ENCODE data around the gene KLRB1.
A peak's percentile ranks its signal among the peaks of the same experiment; 100 is the strongest.
"Not testable (repeated sequence)": the region's sequence is repeated elsewhere in the genome, so short reads cannot be mapped to it uniquely, and the experiment has no call there.

Gene KLRB1

DNA sequence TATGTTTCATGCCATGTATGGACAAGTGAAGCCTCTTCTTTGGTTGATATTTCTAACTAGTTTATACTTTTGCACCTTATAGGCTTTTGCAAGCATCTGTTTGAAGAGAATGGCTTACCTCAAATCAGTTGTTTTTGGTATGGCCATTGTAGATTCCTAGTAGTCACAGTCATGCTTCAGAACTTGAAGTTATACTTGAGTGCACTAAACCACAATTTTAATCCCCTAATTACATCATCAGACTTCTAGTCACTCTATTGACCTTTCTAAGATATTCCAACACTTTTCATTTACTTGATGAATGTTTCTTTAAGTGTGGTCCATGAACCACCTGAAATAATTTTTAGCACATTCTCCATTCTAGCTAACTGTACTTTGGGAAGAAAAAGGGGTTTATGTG is 18.6 kb upstream of the KLRB1 start:
- H3K9ac ChIP-seq: no peak overlapping the region
- H3K4me3 ChIP-seq: no peak overlapping the region
- H3K4me1 ChIP-seq: no peaks in the 10 kb centered on the region
- H3K9me3 ChIP-seq: peaks cover 24% of the 10 kb centered on the region
- H3K4me2 ChIP-seq: no peak overlapping the region
- H3K27ac ChIP-seq: no peak overlapping the region
- H3K36me3 ChIP-seq: no peaks in the 10 kb centered on the region
- H4K20me1 ChIP-seq: no peaks in the 10 kb centered on the region
- TF ChIP-seq Cebpa-rat (IDR thresholded peaks at IDR 0.05): no peak
- no peaks in the 10 kb centered on the region for H3K27me3 ChIP-seq

- no peaks in the 10 kb centered on the region for H4K20me1 ChIP-seq
- H3K27ac ChIP-seq: no peak overlapping the region
- TF ChIP-seq Cebpa-rat (IDR thresholded peaks at IDR 0.05): no peak
- no peaks in the 10 kb centered on the region for H3K27me3 ChIP-seq
- peaks cover 24% of the 10 kb centered on the region for H3K9me3 ChIP-seq
- H3K36me3 ChIP-seq: no peaks in the 10 kb centered on the region
- H3K4me1 ChIP-seq: no peaks in the 10 kb centered on the region
- H3K4me2 ChIP-seq: no peak overlapping the region
- H3K4me3 ChIP-seq: no peak overlapping the region
- no peak overlapping the region for H3K9ac ChIP-seq
These were observed 17.3 kb upstream of the KLRB1 start for GRCh38 chr12:9625019-9625418.

- Histone ChIP-seq H4K20me1 (no peaks in the 10 kb centered on the region), H3K36me3 (no peaks in the 10 kb centered on the region), H3K27me3 (no peaks in the 10 kb centered on the region), H3K4me3 (no peak overlapping the region), H3K9ac (no peak overlapping the region), H3K27ac (no peak overlapping the region), H3K4me2 (no peak overlapping the region), H3K4me1 (peaks cover 30% of the 10 kb centered on the region), H3K9me3 (peaks cover 17% of the 10 kb centered on the region)
- no peak for TF ChIP-seq Cebpa-rat (IDR thresholded peaks at IDR 0.05)
These were observed 11.9 kb upstream of the KLRB1 start for GRCh38 chr12:9619411-9620179.

DNA sequence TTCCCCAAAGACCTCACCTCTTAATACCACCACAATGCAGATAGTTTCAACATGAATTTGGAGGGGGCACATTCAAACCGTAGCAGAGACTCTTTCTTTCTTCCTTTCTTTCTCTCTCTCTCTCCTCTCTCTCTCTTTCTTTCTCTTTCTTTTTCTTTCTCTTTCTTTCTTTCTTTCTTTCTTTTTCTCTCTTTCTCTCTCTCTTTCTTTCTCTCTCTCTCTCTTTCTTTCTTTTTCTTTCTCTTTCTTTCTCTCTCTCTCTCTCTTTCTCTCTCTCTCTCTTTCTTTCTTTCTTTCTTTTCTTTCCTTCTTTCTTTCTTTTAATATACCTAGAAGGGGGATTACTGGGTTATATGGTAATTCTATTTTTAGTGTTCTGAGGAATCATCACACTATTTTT is 11.2 kb upstream of the KLRB1 start:
- H3K4me2 ChIP-seq, H3K36me3 ChIP-seq, H3K27me3 ChIP-seq, H3K4me3 ChIP-seq, H3K27ac ChIP-seq, H3K9ac ChIP-seq, H4K20me1 ChIP-seq: not testable (repeated sequence)
- Histone ChIP-seq H3K4me1 (peaks cover 33% of the 10 kb centered on the region), H3K9me3 (peaks cover 10% of the 10 kb centered on the region)

DNA sequence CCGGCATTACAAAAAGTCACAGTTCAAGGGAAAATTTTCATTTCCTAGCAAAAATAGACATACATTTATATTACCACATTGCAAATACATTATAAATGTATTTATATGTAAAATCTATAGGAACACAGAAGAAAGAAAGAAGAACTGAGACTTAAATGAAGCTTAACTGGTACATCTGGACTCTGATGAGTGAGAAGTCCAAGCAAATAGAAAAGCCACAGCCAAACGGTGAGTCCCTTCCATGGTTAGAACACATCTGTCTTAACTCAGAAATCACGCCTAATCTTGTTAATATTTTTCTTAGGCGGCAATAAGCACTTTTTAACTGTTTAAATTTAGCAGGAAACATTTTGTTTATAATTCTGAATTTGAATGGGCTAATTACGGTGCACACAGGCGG is 9.4 kb upstream of the KLRB1 start:
- Histone ChIP-seq H3K27ac (no peak overlapping the region), H3K9me3 (peaks cover 10% of the 10 kb centered on the region; the same call in 1 of the 2 replicates), H4K20me1 (no peaks in the 10 kb centered on the region), H3K4me2 (peak overlapping the region; percentile 63), H3K27me3 (no peaks in the 10 kb centered on the region), H3K4me3 (no peak overlapping the region), H3K9ac (no peak overlapping the region), H3K4me1 (peaks cover 33% of the 10 kb centered on the region), H3K36me3 (no peaks in the 10 kb centered on the region)
- no peak for TF ChIP-seq Cebpa-rat (IDR thresholded peaks at IDR 0.05)

GRCh38 chr12:9615420-9616136 is 7.9 kb upstream of the KLRB1 start:
- H3K9ac ChIP-seq: no peak overlapping the region
- H4K20me1 ChIP-seq: no peaks in the 10 kb centered on the region
- no peak overlapping the region for H3K4me3 ChIP-seq
- H3K9me3 ChIP-seq: peaks cover 21% of the 10 kb centered on the region
- 0 out of 2 replicates have a peak, but pooled peaks cover 7% of the 10 kb centered on the region for H3K36me3 ChIP-seq
- H3K4me1 ChIP-seq: peaks cover 33% of the 10 kb centered on the region
- H3K27ac ChIP-seq: peak overlapping the region; percentile 2; the same call in 1 of the 2 replicates
- H3K27me3 ChIP-seq: no peaks in the 10 kb centered on the region
- TF ChIP-seq Cebpa-rat (IDR thresholded peaks at IDR 0.05): no peak
- peak overlapping the region; percentile 63 for H3K4me2 ChIP-seq

DNA sequence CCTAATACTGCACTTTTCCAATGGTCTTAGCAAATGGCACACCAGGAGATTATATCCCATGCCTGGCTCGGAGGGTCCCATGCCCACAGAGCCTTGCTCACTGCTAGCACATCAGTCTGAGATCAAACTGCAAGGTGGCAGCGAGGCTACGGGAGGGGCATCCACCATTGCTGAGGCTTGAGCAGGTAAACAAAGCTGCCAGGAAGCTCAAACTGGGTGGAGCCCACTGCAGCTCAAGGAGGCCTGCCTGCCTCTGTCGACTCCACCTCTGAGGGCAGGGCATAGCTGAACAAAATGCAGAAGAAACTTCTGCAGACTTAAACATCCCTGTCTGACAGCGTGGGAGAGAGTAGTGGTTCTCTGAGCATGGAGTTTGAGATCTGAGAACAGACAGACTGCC is 2.9 kb upstream of the KLRB1 start:
- Histone ChIP-seq H3K4me1 (peaks cover 13% of the 10 kb centered on the region), H3K36me3 (peaks cover 12% of the 10 kb centered on the region; the same call in 1 of the 2 replicates), H3K9me3 (peaks cover 20% of the 10 kb centered on the region)
- H3K4me3 ChIP-seq, H4K20me1 ChIP-seq, H3K4me2 ChIP-seq, H3K9ac ChIP-seq, H3K27me3 ChIP-seq, H3K27ac ChIP-seq: not testable (repeated sequence)

DNA sequence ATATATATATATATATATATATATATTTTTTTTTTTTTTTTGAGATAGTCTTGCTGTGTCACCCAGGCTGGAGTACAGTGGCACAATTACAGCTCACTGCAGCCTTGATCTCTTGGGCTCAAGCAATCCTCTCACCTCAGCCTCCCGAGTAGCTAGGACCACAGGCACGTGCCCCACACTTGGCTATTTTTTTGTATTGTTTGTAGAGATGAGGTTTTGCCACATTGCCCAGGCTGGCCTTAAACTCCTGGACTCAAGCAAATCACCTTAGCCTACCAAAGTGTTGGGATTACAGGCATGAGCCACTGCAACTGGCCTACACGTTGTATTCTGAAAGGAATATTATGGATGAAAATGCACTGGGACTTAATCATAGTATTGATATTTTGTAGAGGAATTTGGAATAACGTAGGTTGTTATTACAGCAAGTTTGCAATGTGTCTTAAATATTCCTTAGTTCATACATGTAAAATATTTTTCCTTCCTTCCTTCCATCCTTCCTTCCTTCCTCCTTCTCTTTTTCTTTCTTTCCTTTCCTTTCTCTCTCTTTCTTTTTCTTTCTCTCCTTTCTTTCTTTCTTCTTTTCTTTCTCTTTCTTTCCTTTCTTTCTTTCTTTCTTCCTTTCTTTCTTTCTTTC is 862 bp downstream of the KLRB1 start:
- H3K4me1 ChIP-seq: no peaks in the 10 kb centered on the region
- no peaks in the 10 kb centered on the region for H4K20me1 ChIP-seq

DNA sequence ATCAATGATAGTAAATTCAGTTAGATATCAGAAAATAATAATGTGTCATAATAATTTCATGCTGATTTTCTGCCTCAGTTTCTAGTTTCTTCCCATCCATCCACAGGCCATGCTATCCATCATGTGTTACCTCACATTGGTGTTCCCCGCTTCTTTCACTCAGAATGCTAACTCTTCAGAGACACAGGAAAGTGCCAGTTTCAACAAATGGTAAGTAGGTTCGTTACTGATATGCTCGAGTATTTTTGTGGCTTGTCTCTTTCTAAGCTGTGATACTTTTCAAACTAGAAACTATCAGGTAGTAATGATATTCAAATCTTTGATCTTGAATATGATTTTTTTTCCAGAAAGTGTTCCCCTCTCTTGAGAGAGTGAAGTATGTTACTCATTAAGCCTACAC is 1.5 kb downstream of the KLRB1 start:
- TF ChIP-seq Cebpa-rat (IDR thresholded peaks at IDR 0.05): no peak
- Histone ChIP-seq H3K4me1 (no peaks in the 10 kb centered on the region), H3K27me3 (no peaks in the 10 kb centered on the region), H4K20me1 (no peaks in the 10 kb centered on the region), H3K27ac (no peak overlapping the region), H3K36me3 (peaks cover 12% of the 10 kb centered on the region; the same call in 1 of the 2 replicates), H3K4me3 (no peak overlapping the region), H3K9me3 (peaks cover 16% of the 10 kb centered on the region), H3K4me2 (no peak overlapping the region), H3K9ac (no peak overlapping the region)

More for the DNA sequence above, 862 bp downstream of the KLRB1 start:
- H3K27ac ChIP-seq: no peak overlapping the region
- H3K9me3 ChIP-seq: peaks cover 20% of the 10 kb centered on the region
- no peaks in the 10 kb centered on the region for H3K27me3 ChIP-seq
- H3K36me3 ChIP-seq: peaks cover 12% of the 10 kb centered on the region; the same call in 1 of the 2 replicates
- TF ChIP-seq Cebpa-rat (IDR thresholded peaks at IDR 0.05): no peak
- no peak overlapping the region for H3K4me3 ChIP-seq
- H3K4me2 ChIP-seq: no peak overlapping the region
- H3K9ac ChIP-seq: no peak overlapping the region

DNA sequence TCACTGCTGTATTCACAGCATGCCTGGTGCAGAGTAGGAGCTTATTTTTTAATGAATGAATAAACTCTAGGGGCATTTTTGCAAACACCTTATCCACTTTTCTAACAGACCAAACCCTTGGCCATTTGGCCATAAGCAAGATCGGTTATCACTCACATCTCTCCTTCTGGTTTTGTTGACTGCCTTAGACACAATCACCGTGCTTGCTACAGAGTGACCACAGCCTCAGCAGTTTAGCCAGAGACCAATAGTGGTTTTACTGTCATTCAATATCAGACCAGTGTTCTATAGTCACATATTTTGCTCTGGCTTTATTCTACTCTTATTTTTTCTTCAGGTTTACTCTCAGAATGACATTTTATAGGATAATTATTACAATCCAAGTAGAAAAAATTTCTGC is 2.2 kb downstream of the KLRB1 start:
- H3K36me3 ChIP-seq: peaks cover 4% of the 10 kb centered on the region; the same call in 1 of the 2 replicates
- no peak overlapping the region for H3K9ac ChIP-seq
- peaks cover 8% of the 10 kb centered on the region for H3K9me3 ChIP-seq
- no peak for TF ChIP-seq Cebpa-rat (IDR thresholded peaks at IDR 0.05)
- H3K4me1 ChIP-seq: no peaks in the 10 kb centered on the region
- H3K27me3 ChIP-seq: no peaks in the 10 kb centered on the region
- no peaks in the 10 kb centered on the region for H4K20me1 ChIP-seq
- H3K27ac ChIP-seq: no peak overlapping the region
- H3K4me2 ChIP-seq: no peak overlapping the region
- no peak overlapping the region for H3K4me3 ChIP-seq
